Psoas muscle (tissue), 8 donors: Measurements from ENCODE around the gene OLFML2A. TPM values are rescaled to one million over a fixed set of nuclear protein-coding genes. Genes with fewer than 3 reads are reported as not detected.
A peak's percentile ranks its signal among the peaks of the same experiment; 100 is the strongest.

Experiments
- ATAC-seq, 4 donors: fragments of 200-7000 bp; cut with Tn5 transposase; one replicate each; pipeline ENCODE4 v1.9.1; 2020; ENCODE audit warnings: moderate library complexity in 3 of 4, mild to moderate bottlenecking in 2 of 4
- DNase-seq, 2 donors: peaks; one replicate each; pipeline ENCODE4 v3.0.0-alpha.2; 2020
- H3K27ac ChIP-seq: fragments of 200-600 bp; one replicate; pipeline ENCODE4 v1.8.0; 2022
- H3K27me3 ChIP-seq, 3 donors: fragments of 200-600 bp in 1 of 3; one replicate each; pipeline versions ENCODE4 v1.6.1 to v1.8.0; 2013 to 2022; ENCODE audit warnings: low read length in 2 of 3, mild to moderate bottlenecking in 2 of 3, moderate library complexity in 1 of 3; ENCODE audit not compliant: insufficient read depth in 3 of 3
- H3K36me3 ChIP-seq, 2 donors: fragments of 200-600 bp in 1 of 2; one replicate each; pipeline versions ENCODE4 v1.6.1 to v1.8.0; 2013 to 2022; ENCODE audit warnings: low read depth in 1 of 2, mild to moderate bottlenecking in 1 of 2, moderate library complexity in 1 of 2; ENCODE audit not compliant: insufficient read depth in 1 of 2
- H3K4me1 ChIP-seq: fragments of 200-600 bp; one replicate; pipeline ENCODE4 v1.8.0; 2022
- H3K4me3 ChIP-seq: fragments of 200-600 bp; one replicate; pipeline ENCODE4 v1.8.0; 2022; ENCODE audit warnings: mild to moderate bottlenecking
- H3K9me3 ChIP-seq: fragments of 200-600 bp; one replicate; pipeline ENCODE4 v1.8.0; 2022
- CTCF ChIP-seq: fragments of 200-600 bp; IDR thresholded peaks from one replicate; pipeline ENCODE4 v1.8.0; 2022; ENCODE audit warnings: antibody characterized with exemption
- WGBS, 3 donors: extraction: QIAGEN DNeasy Blood & Tissue Kit; methylation state at CpG; one replicate each; pipeline versions ENCODE4 v1.1.6 to v1.1.7; 2013; 5-methylcytosine and 5-hydroxymethylcytosine counted together
- intact Hi-C, 2 donors: fragments of 100-400 bp; cut with DNase I; formaldehyde crosslinking; loops; one replicate each; pipeline versions ENCODE4 v1.11.0 to v1.14.2; 2022
- polyA plus RNA-seq, 3 donors: library from polyadenylated mRNA; stranded (reverse); fragments of 200-250 nt; gene quantifications; one replicate each; pipeline ENCODE4 v1.2.3, GENCODE V29; 2013
- total RNA-seq, 4 donors: library from RNA; stranded (reverse); fragmentation: NEBNext Ultra II Directional in 2 of 4; extraction: Animal tissue kit (Norgen Biotek cat#: 25700) in 2 of 4; gene quantifications; one replicate each; pipeline versions ENCODE4 v1.2.1 to v1.2.4, GENCODE V29; 2021 to 2023
- donor health status: healthy with polysubstance abuse.
- donor health status: DM: no; HTN: no; CAD: no; lungs with moderate emphysema.
- donor health status: Bipolar disorder and iron deficiency.
- donor health status: healthy.
- donor health status: DM: yes; HTN: yes; CAD: no.
- donor health status: DM: no; HTN: no; CAD: no.
- donor health status: DM: no; HTN: no; CAD: no.
- donor health status: DM: yes; HTN: yes; CAD: no.

Gene OLFML2A
- total and polyA plus RNA-seq, 7 donors: 3.0 to 30.3 (median 7.1) TPM

- no peaks in the 10 kb centered on the region for H3K36me3 ChIP-seq
- no peak overlapping the region for H3K4me3 ChIP-seq
- ATAC-seq (peak; percentile 85 to 93 (median 90)), DNase-seq (peak; percentile 44 to 86)
- H3K27me3 ChIP-seq: no peaks in the 10 kb centered on the region
- intact Hi-C loops: no loop called here
- H3K9me3 ChIP-seq: no peaks in the 10 kb centered on the region
- H3K4me1 ChIP-seq: peaks cover 25% of the 10 kb centered on the region
- H3K27ac ChIP-seq: peak overlapping the region; percentile 60
- 33 to 47% (median 36%) methylated on average over 2 to 3 of the region's 3 CpGs for WGBS, 3 donors
- TF ChIP-seq CTCF: no peak
These were observed 25.5 kb downstream of the OLFML2A start for GRCh38 chr9:124802426-124802825.

GRCh38 chr9:124803911-124804310, 27.0 kb downstream of the OLFML2A start:
- Histone ChIP-seq H3K4me3 (no peak overlapping the region), H3K36me3 (no peaks in the 10 kb centered on the region), H3K27ac (no peak overlapping the region), H3K4me1 (peaks cover 19% of the 10 kb centered on the region), H3K9me3 (no peaks in the 10 kb centered on the region), H3K27me3 (no peaks in the 10 kb centered on the region)
- WGBS, 3 donors: 91 to 100% (median 92%) methylated on average over 8 of the region's 8 CpGs
- no peak for TF ChIP-seq CTCF
- ATAC-seq: no peak
- DNase-seq: no peak
- intact Hi-C loops: no loop called here

GRCh38 chr9:124805186-124805585, 28.3 kb downstream of the OLFML2A start:
- Histone ChIP-seq H3K4me3 (no peak overlapping the region), H3K4me1 (peaks cover 19% of the 10 kb centered on the region), H3K36me3 (no peaks in the 10 kb centered on the region), H3K9me3 (no peaks in the 10 kb centered on the region), H3K27ac (peak overlapping the region; percentile 16), H3K27me3 (no peaks in the 10 kb centered on the region)
- peak; percentile 21 to 54 (median 38) for ATAC-seq
- DNase-seq: no peak
- intact Hi-C loops: no loop called here
- 16 to 33% (median 24%) methylated on average over 4 of the region's 4 CpGs for WGBS, 3 donors
- TF ChIP-seq CTCF: no peak

GRCh38 chr9:124808246-124808956, 31.5 kb downstream of the OLFML2A start:
- Histone ChIP-seq H3K4me1 (peaks cover 4% of the 10 kb centered on the region), H3K27ac (no peak overlapping the region), H3K4me3 (no peak overlapping the region), H3K36me3 (no peaks in the 10 kb centered on the region), H3K27me3 (no peaks in the 10 kb centered on the region), H3K9me3 (no peaks in the 10 kb centered on the region)
- intact Hi-C loops: no loop called here
- WGBS, 3 donors: 89 to 91% (median 91%) methylated on average over 12 of the region's 12 CpGs
- ATAC-seq (no peak), DNase-seq (no peak)
- no peak for TF ChIP-seq CTCF

GRCh38 chr9:124809211-124809610, 32.3 kb downstream of the OLFML2A start:
- ATAC-seq: no peak
- Histone ChIP-seq H3K9me3 (no peaks in the 10 kb centered on the region), H3K27me3 (no peaks in the 10 kb centered on the region), H3K27ac (no peak overlapping the region), H3K36me3 (no peaks in the 10 kb centered on the region), H3K4me3 (no peak overlapping the region), H3K4me1 (peaks cover 4% of the 10 kb centered on the region)
- WGBS, 3 donors: 89 to 93% (median 90%) methylated on average over 6 of the region's 6 CpGs
- no peak for DNase-seq
- no peak for TF ChIP-seq CTCF
- intact Hi-C loops: no loop called here
